ENCODE measurements around the gene FUS.
"Not testable (repeated sequence)": the region's sequence is repeated elsewhere in the genome, so short reads cannot be mapped to it uniquely, and the experiment has no call there.

Gene FUS

DNA sequence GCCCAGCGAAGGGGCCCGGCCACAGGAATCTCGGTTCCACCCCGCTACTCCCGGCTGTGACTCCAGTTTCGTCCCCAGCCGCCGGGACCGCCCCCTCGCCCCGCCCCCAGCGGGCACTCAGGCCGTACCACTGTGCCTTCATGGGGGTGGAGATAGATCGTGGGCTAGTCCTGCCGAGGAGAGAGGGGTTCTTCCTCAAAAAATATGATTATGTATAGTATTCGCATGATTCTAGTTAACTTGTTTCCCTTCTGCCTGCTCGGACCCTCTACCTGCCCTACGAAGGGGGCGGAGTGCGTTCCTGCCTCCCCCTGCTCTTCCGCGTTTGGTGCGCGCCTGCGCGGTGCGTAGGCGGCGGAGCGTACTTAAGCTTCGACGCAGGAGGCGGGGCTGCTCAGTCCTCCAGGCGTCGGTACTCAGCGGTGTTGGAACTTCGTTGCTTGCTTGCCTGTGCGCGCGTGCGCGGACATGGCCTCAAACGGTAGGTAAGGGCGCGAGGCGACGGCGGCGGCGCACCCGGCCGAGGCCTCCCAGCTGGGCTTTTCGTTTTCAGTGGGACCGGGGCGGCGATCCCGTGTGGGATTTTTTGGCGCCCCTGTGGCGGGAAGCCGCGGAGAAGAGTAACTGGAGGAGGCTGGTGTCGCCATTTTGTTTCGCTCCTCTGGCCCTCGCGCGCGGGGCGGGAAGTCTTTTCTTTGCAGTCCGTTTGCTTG lies at the start of gene FUS:
FUS (plus strand) TSS at position 393 of the 713 bp plus-strand sequence; CDS start at position 469, 76 bp downstream.
- Mint-ChIP-seq H3K27ac (peak within 1 kb of the TSS; percentile 99), H3K36me3 (peaks cover 19% of the 10 kb centered on the region), H3K4me3 (peak within 1 kb of the TSS; percentile 95), H3K4me1 (peaks cover 36% of the 10 kb centered on the region), H3K27me3 (no peaks in the 10 kb centered on the region), H3K9me3 (no peaks in the 10 kb centered on the region)
- ATAC-seq (ENCODE audit: low read depth), result peak; percentile 63
- peak; percentile 95 to 97 for DNase-seq (ENCODE audit: low spot score in 2 of 2)

GRCh38 chr16:31130336-31130891 lies 49.5 kb upstream of the FUS start:
- no peaks in the 10 kb centered on the region for H3K4me1 Mint-ChIP-seq
- peaks cover 15% of the 10 kb centered on the region for H3K36me3 Mint-ChIP-seq
- no peak overlapping the region for H3K4me3 Mint-ChIP-seq

DNA sequence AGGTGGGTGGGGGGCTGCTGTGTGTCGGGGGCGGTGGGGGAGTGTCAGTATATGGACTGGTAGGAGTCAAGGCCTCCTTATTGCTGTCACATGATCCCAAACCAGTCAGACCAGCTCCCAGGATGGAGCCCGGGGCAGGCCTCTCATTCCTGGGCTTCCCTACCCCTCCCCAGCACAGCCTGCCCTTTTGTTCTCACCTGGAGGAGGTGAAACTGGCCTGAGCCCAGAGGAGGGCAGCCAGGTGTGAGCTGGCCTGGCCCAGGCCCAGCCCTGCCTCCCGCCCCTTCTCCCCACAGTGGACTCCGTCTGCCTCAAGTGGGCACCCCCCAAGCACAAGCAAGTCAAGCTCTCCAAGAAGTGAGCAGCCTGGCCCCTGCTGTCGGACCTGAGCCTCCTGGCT lies 49.0 kb upstream of the FUS start:
- Mint-ChIP-seq H3K27me3 (no peaks in the 10 kb centered on the region), H3K9me3 (no peaks in the 10 kb centered on the region)

More at GRCh38 chr16:31130336-31130891, 49.5 kb upstream of the FUS start:
- Mint-ChIP-seq H3K9me3 (no peaks in the 10 kb centered on the region), H3K27me3 (no peaks in the 10 kb centered on the region), H3K27ac (no peak overlapping the region)
- no peak for DNase-seq (ENCODE audit: low spot score in 2 of 2)
- ATAC-seq (ENCODE audit: low read depth), result no peak

DNA sequence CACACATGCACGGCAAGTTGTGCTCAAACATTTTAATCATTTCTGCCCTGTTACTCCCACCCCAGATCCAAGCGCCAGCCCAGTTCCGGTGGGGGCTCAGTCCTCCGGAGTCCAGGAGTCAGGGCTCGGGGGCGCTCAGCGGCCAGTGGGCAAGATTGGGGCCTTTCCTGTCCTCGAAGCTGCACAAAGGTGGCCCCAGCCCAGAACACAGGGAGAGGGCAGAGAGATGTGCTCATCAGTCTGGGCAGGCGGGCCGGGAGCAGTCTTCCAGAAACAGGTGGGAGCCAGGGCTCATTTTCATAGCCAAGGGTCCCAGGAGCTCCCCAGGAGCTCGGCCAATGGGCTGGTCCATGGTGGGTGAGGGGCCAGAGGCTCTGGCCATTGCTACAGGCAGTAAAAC lies 48.5 kb upstream of the FUS start:
- Mint-ChIP-seq H3K27me3 (no peaks in the 10 kb centered on the region), H3K27ac (no peak overlapping the region), H3K4me3 (no peak overlapping the region), H3K36me3 (peaks cover 8% of the 10 kb centered on the region), H3K4me1 (no peaks in the 10 kb centered on the region), H3K9me3 (no peaks in the 10 kb centered on the region)
- ATAC-seq (ENCODE audit: low read depth) (no peak), DNase-seq (ENCODE audit: low spot score in 2 of 2) (no peak)

More for the DNA sequence above, 49.0 kb upstream of the FUS start:
- H3K4me3 Mint-ChIP-seq, result no peak overlapping the region
- peaks cover 13% of the 10 kb centered on the region for H3K36me3 Mint-ChIP-seq
- no peak for ATAC-seq (ENCODE audit: low read depth)
- H3K27ac Mint-ChIP-seq, result no peak overlapping the region
- DNase-seq (ENCODE audit: low spot score in 2 of 2), result no peak
- H3K4me1 Mint-ChIP-seq, result no peaks in the 10 kb centered on the region

DNA sequence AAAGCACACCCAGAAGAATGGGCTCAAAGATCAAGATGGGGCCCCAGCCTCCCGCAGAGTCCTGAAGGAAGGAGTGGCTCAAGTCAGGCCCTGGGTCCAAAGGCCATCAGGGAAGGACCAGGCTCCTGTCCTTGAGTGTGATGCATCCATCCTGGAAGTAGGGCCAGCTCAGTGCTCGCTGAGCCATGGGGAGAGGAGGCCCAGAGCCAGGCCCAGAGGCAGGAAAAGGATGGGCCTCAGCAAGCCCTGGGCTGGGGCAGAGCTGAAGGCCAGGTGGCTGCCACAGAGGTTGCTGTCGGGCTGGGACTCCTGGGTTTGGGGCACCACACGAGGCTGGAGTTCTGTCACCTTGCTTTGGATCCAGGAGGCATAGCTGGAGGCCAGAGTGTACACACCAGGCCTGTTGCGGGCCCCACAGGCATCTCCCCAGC lies 48.1 kb upstream of the FUS start:
- H3K36me3 Mint-ChIP-seq, result peaks cover 7% of the 10 kb centered on the region
- DNase-seq (ENCODE audit: low spot score in 2 of 2), result no peak
- no peak for ATAC-seq (ENCODE audit: low read depth)
- H3K4me1 Mint-ChIP-seq, result no peaks in the 10 kb centered on the region
- no peak overlapping the region for H3K4me3 Mint-ChIP-seq
- H3K27ac Mint-ChIP-seq, result no peak overlapping the region
- H3K27me3 Mint-ChIP-seq, result no peaks in the 10 kb centered on the region
- no peaks in the 10 kb centered on the region for H3K9me3 Mint-ChIP-seq

GRCh38 chr16:31132303-31132979 lies 47.5 kb upstream of the FUS start:
- no peaks in the 10 kb centered on the region for H3K9me3 Mint-ChIP-seq

DNA sequence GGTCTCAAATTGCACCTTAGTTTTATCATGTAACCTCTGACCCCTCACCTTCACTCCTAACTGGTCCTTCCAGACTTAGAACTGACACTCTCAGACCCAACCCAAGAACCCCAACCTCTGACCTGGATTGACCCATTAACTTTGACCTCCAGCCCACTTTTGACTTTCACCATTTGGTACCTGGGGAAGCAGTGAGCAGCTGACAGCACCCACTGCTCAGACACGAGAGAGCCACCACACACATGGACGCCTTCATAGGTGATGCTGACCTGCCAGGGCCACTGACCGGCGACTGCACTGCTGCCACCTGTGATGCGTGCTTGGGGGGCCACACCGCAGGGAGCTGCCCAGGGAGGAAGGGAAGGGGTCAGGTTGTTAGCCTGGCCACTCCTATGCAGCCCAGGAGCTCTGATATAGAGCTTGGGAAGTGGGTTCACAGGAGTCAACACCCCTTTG lies 46.9 kb upstream of the FUS start:
- Mint-ChIP-seq H3K4me3 (no peak overlapping the region), H3K4me1 (no peaks in the 10 kb centered on the region), H3K27me3 (no peaks in the 10 kb centered on the region), H3K27ac (no peak overlapping the region), H3K9me3 (no peaks in the 10 kb centered on the region), H3K36me3 (peaks cover 2% of the 10 kb centered on the region)
- no peak for DNase-seq (ENCODE audit: low spot score in 2 of 2)
- no peak for ATAC-seq (ENCODE audit: low read depth)

More at GRCh38 chr16:31132303-31132979, 47.5 kb upstream of the FUS start:
- ATAC-seq (ENCODE audit: low read depth) (no peak), DNase-seq (ENCODE audit: low spot score in 2 of 2) (no peak)
- Mint-ChIP-seq H3K4me3 (no peak overlapping the region), H3K36me3 (peaks cover 7% of the 10 kb centered on the region), H3K4me1 (no peaks in the 10 kb centered on the region), H3K27ac (no peak overlapping the region), H3K27me3 (no peaks in the 10 kb centered on the region)

GRCh38 chr16:31134091-31134571 lies 45.8 kb upstream of the FUS start:
- Mint-ChIP-seq H3K27ac (no peak overlapping the region), H3K4me3 (no peak overlapping the region), H3K36me3 (peaks cover 2% of the 10 kb centered on the region), H3K27me3 (no peaks in the 10 kb centered on the region), H3K9me3 (no peaks in the 10 kb centered on the region), H3K4me1 (no peaks in the 10 kb centered on the region)
- DNase-seq (ENCODE audit: low spot score in 2 of 2), result no peak
- ATAC-seq (ENCODE audit: low read depth), result no peak

- Mint-ChIP-seq H3K4me3 (no peak overlapping the region), H3K27me3 (no peaks in the 10 kb centered on the region), H3K27ac (no peak overlapping the region), H3K4me1 (no peaks in the 10 kb centered on the region), H3K9me3 (no peaks in the 10 kb centered on the region), H3K36me3 (peaks cover 2% of the 10 kb centered on the region)
- no peak for ATAC-seq (ENCODE audit: low read depth)
- no peak for DNase-seq (ENCODE audit: low spot score in 2 of 2)
Measured at GRCh38 chr16:31134625-31135534, 45.1 kb upstream of the FUS start.

DNA sequence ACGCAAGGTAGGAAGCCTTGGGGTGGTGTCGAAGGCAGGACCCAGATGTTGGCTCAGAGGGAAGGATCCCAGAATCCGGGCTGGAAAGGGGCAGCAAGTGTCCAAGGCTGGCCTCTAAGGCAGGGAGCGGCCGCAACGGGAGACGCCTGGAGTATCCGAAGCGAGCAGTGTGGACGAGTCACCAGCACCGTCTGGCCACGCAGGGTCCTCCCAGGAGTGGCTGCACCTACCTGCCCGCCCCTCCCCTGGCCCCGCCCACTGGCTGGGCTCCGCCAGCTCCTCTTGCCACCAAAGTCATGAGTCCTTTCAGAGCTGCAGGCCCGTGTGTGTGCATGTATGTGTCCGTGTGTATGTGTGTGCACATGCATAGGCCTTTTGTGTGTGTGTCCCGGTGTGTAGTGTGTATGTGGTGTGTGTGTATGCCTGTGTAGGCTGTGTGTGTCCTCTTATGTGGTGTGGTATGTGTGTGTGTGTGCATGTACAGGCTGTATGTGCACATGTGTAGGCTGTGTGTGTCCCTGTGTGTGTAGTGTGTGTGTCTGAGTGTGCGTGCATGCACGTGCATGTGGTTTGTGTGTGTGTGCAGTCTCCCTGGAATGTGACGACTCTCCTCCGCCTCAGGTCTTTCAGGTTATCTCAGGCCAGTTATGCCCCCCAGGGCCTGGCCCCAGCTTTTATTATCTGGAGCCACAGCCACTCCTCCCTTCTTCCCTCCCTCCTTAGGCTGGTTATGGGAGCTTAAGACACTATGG lies 44.2 kb upstream of the FUS start, which contains the start of gene PRSS8:
PRSS8 (minus strand) TSS at position 193 of the 752 bp plus-strand sequence. CDS start 229 bp downstream, outside the sequence.
- no peak within 1 kb of the TSS for H3K27ac Mint-ChIP-seq
- DNase-seq (ENCODE audit: low spot score in 2 of 2) (no peak), ATAC-seq (ENCODE audit: low read depth) (no peak)
- H3K4me1 Mint-ChIP-seq, result no peaks in the 10 kb centered on the region
- no peak within 1 kb of the TSS for H3K4me3 Mint-ChIP-seq
- H3K27me3 Mint-ChIP-seq, result no peaks in the 10 kb centered on the region
- no peaks in the 10 kb centered on the region for H3K9me3 Mint-ChIP-seq
- peaks cover 2% of the 10 kb centered on the region for H3K36me3 Mint-ChIP-seq

DNA sequence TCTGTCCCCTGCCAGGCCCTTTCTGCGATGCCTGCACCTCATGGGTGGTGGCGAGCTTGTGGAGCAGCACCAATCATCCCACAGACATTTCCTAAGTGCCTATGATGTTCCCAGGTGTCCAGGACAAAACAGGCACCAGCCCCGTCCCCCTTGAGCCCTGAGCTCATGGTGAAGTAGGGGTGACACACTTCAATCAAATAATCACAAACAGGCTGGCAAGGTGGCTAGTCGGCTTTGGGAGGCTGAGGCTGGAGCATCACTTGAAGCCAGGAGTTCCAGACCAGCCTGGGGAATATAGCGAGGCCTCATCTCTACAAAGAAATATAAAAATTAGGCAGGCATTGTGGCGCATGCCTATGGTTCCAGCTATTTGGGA lies 43.7 kb upstream of the FUS start:
- DNase-seq (ENCODE audit: low spot score in 2 of 2), result no peak
- peaks cover 2% of the 10 kb centered on the region for H3K36me3 Mint-ChIP-seq
- H3K4me1 Mint-ChIP-seq, result no peaks in the 10 kb centered on the region
- no peaks in the 10 kb centered on the region for H3K9me3 Mint-ChIP-seq
- no peak overlapping the region for H3K27ac Mint-ChIP-seq
- H3K4me3 Mint-ChIP-seq, result no peak overlapping the region
- no peaks in the 10 kb centered on the region for H3K27me3 Mint-ChIP-seq
- ATAC-seq (ENCODE audit: low read depth), result no peak

DNA sequence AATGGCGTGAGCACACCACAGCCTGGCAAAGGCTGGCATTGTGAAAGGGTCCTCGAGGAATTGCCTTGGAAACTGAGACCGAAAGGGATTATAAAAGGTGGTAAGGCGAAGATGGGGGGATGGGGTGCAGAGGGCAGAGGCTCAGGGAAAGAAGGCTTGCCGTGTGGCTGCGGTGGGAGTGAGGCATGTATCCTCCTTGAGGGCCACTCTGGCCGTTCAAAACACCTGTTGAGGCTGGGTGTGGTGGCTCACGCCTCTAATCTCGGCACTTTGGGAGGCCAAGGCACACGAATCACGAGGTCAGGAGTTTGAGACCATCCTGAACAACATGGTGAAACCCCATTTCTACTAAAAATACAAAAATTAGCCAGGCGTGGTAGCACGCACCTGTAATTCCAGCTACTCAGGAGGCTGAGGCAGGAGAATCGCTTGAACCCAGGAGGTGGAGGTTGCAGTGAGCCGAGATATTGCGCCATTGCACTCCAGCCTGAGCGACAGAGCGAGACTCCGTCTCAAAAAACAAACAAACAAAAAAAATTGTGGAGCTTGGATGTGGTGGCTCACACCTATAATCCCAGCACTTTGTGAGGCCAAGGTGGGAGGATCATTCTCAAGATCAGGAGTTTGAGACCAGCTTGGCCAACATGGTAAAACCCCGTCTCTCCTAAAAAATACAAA lies 43.0 kb upstream of the FUS start:
- H3K4me3 Mint-ChIP-seq; H3K27ac Mint-ChIP-seq; DNase-seq (ENCODE audit: low spot score in 2 of 2); H3K9me3 Mint-ChIP-seq; H3K27me3 Mint-ChIP-seq; ATAC-seq (ENCODE audit: low read depth); H3K36me3 Mint-ChIP-seq; H3K4me1 Mint-ChIP-seq: not testable (repeated sequence)

Data from memory B cell (primary cell).